HG03469 (cell line): ENCODE measurements around the gene ANKRD1.
"Not testable (repeated sequence)": the region's sequence is repeated elsewhere in the genome, so short reads cannot be mapped to it uniquely, and the experiment has no call there.

Experiments used
- ATAC-seq: cut with Tn5 transposase; IDR thresholded peaks from one replicate; pipeline ENCODE4 v1.9.1; 2021; ENCODE audit warnings: mild to moderate bottlenecking, moderate library complexity, moderate number of reproducible peaks; ENCODE audit not compliant: unreplicated experiment

The ANKRD1 gene

DNA sequence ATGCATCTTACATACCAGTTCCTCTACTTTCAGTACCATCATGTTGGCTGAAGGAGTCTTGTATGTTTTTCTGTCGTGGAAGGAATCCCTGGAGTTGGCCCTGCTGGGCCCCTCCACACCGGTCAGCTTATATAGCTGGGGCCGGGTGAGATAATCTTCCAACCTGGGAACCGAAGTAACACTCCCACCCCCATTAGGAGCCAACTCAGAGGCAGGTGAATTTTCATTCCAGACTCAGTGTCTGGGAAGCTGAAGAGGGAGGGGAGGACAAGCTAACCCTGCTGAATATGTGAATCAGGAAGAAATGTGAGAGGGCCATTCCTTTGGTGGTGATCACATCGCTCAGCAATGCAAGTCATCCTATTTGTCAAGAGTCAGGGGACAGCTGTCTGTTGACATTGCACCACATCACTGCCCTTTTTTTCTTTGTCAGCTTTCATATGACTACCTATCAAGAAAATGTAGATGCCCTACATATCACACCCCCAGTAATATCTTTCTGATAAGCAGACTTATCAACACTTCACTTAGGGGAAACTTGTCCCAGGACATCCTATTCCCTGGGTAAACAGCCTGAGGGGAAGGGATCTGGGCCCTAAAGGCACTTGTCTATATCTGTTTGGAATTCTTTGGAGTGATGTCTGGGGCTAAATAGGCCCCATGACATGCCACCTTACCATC lies at the start of gene ANKRD1:
Gene ANKRD1, minus strand, starts transcription at position 102 of the 681 bp plus-strand sequence. Its CDS starts 60 bp downstream, at position 42.
- no peak for ATAC-seq

DNA sequence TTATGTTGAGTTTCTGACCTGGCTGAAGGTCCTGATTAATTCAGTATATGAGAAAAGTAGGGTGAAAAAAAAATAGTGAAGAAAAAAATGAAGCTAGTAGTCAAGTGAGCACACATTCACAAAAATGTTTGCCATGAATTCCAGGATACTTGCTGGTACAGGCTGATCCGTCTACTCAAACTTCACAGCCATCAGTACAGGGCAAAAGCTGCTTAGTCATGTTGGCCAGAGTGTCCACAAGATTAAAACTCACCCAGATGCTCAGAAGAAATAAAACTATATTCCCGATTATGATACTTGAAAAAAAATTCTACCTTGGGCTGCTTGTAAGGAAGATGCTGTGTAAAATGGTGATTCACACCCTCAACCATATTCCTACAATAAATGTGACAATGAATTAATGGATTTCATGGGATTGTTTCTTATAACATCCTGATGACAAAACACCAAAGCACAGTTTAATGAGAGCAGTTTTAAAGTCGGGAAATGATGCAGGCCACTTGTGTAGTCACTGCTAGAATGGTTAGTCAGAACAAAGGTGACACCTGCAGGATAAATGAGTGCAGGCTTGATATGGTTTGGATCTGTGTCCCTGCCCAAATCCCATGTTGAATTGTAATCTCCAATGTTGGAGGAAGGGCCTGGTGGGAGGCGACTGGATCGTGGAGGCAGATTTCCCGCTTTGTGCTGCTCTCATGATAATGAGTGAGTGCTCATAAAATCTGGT lies 49.2 kb upstream of the ANKRD1 start:
- no peak for ATAC-seq

DNA sequence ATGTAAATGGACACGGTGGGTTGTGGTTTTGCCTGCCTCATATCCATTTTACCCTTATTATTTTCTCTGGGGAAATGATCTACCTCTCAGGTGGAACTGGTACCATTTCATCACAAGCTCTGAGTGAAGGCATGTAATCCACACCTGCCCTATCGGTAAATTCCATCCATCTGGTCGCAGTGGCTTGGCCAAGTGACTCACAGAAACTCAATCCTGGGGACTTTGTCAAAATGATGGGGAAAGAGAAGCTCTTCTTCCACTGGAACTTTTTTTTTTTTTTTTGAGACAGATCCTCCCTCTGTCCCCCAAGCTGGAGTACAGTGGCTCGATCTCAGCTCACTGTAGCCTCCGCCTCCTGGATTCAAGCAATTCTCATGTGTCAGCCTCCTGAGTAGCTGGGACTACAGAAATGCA lies 48.2 kb upstream of the ANKRD1 start:
- no peak for ATAC-seq

DNA sequence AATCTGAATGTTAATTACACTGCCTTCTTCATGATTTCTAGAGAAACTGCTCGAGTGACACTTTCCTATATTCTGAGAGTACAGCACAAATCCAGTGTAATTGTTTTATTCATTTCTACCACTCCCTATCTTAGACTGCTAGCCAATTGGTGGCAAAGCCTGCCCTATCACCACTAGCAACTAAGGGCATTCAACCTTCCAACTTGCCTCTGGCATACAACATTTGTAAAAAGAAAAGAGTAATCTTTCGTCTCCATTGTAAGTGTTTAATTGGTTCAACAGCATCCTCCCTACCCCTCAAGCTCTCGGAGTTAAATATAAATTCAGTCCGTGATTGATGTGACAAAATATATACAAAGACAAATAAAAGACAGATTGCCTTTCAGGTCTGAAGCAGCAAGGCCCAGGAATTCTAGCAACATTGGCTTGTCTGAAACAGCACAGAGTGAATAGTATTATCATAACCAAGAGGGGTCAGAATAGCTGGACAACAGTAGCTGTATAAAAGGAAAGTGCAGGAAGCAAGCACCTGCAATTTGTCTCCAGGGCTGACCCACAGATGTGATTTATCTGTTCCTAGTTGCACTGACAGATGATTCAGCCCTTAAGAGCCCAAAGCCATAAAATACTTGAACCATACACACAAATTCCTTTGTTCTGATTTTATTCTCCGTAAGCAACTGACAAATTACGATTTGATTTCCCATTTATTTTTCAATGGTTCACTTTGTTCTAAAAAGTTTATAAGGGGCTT lies 47.6 kb upstream of the ANKRD1 start:
- ATAC-seq: no peak

DNA sequence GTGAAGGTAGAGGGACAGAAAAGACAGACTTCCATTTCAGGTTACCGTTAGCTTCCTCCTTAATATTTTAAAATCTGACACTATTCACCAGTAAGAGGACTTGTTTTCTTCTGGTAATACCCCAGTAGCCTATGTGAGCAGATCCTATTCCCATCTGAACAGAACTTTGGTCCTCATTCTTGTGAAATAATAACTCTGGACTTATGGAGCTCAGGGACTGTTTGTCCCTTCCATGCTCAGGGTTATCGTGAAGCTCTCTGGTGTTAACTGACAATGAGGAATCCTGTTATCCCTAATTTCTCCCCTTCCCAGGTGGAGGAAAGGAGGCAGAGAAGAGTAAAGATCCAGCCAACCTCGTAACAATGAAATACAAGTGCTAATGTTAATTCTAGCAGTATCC lies 47.0 kb upstream of the ANKRD1 start:
- no peak for ATAC-seq

DNA sequence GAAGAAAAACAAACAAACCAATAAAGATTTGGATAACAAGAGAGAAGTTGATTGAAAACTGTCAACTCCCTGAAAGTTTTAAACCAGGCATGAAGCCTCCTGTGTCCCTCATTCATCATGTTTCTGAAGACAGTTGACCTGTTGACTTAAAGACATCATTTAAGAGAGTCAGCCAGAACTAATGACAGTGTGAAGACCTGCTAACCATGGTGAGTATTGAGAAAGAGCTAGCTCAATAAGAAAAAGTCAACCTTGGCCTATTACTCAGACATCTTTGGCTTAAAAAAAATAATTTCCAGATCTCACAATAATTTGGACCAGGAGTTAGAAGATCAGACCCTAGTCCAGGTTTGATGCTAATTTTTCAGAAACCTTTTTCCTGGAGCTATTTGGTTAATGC lies 45.3 kb upstream of the ANKRD1 start:
- no peak for ATAC-seq

DNA sequence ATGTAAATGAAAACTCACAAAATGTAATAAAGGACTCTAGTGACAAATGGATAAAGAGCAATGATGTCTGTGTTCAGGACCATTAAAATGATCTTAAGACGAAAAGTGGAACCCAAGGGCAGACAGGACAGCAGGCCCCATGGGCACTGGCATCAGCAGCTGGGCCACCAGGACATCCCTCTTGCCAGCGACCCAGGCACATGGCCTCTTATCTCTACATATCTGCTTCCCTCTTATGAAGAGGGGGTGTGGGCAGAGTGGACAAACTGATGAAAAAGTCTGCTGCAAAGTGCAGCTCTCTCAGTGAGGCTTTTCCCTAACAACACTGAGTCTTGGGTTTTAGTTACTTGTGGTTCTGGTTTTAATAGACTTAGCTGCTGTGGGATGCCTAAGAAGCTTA lies 44.8 kb upstream of the ANKRD1 start:
- no peak for ATAC-seq

DNA sequence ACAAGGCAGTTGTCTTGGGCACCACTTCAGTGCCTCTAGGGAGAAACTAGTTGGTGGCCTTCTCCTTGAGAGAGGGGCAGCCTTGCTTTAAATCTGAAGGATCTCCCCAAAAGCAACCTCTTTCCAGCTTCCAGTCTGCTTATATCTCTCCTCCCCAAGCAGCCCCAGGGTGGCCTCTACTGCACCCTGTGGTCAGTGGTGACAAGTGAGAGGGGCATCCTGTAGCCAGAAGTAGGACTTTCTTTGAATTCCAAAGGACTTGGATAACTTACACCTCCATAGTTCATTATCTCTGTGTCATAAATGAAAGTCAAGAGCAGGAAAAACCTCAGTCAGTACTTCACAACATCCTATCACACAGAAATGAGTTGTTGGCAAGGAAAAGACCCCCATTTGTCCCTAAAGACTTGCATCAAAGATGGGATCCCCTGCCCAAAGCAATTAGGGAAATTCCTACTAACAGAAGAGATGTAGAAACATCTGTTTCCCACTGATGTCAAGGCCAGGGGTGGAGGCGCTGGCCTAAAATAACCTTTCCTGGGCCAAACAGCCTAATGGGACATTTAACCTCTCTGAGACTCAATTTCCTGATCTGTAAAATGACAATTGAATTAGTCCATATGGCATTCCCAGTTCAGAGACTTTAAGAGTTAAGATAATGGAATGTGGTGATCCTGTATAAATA lies 44.0 kb upstream of the ANKRD1 start:
- ATAC-seq: no peak

DNA sequence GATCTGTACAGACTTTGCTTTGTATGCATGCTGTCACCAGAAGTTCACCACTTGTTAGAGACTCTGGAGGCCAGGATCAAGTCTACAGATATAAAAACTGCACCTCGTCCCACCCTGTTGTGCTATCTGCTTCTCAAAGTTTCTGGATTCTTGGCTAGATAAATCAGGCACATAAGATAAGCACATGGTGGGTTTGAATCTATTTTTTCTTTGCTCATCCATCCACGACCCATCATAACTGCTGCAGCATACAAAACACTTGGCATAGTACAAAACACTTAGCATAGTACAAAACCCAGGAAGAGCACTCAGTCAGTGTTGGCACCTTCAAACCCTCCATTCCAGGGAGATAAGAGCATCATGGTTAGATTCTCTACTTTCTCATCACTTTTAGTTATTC lies 42.4 kb upstream of the ANKRD1 start:
- ATAC-seq: no peak

DNA sequence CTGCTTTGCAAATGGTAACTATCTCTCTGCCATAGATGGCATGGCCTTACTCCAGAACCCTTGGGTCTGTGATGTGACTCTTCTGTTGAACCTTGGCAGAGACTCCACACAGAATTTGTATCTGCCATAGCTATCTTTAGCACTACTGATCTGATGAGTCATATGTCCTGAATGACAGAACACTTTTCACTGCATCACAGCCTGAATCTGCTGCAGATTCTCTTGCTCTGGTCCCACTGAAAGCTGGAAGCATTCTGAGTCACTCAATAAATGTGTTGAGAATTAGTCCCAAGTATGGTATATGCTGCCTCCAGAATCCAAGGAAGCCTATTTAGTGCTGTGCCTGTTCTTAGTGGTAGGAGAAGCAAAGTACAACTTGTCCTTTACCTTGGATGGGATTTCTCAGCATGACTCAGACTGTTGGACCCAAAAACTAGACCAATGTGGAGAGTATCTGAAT lies 39.5 kb upstream of the ANKRD1 start:
- ATAC-seq: peak; percentile 71

DNA sequence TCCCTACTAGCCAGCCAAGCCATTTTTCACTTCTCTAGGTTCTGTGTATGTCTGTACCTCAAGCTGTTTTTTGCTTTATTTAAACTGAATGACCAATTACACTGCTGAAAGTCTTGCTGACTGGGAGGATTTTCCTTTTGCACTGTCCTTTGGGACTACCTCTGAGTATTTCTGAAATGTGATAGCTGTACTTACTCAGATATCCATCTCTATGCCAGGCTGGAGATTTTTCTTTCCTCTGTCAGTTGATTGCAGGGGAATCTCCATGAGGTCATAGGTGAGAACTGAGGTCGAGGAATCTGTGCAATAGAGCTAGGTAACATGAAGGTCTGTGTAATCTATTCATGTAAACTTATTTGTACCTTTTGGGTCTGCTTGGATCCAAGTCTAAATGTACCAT lies 38.9 kb upstream of the ANKRD1 start:
- no peak for ATAC-seq

DNA sequence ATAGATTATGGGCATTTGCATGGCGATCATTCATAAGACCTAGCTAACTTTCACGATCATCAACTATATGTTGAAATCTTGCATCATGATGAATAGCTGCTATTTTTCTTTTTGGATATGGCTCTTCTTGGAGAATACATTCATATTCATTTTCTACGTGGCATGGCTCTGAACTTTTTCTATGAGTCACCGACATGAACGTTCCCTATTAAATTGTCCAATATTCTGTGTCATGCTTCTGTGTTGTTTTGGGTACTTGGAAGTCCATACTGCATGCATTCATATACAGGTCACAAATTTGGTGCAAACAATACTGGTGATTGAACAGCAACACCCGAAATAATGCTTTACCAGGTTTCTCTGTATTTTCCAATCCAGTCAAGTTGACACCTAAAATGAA lies 37.9 kb upstream of the ANKRD1 start:
- ATAC-seq: no peak

DNA sequence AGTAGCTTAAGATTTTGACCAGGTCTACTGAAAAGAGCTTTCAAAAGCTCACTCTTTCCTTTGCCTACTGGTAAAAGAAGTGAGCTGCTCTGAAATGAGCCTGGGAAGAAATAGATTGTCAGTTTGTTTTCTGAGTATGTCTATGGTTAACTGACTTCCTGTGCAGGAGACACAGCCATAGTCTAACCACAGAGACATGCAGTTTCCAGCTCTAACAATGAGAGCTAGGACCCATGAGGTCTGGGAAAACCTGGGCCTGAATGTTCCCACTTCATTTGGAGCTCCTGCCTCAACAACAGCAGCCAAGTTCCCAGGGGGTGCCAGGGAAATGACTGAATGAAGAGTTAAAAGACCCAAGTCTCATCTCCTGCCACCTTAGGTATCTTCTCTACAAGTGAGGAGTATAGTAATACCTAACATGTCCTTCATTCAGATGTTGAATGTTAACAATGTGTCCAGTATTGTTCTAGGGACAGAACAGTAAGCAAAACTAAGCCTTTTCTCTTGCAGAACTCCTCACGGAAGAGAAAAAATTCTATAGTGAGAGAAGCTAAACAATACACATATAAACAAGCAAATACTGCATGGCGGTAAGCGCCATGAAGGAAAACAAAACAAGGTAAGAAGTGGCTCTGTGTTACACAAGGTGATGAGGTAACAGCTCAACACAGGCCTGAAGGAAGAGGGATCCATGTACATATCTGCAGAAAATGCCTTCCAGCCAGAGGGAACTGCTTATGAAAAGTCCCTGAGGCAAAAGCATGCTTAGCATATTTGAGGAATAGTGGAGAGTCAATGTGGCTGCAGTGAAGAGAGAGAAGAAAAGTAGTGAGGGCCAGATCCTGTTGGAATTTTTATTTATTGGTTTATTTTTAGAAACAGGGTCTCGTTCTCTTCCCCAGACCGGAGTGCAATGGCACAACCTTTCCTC lies 26.4 kb upstream of the ANKRD1 start:
- ATAC-seq: no peak

DNA sequence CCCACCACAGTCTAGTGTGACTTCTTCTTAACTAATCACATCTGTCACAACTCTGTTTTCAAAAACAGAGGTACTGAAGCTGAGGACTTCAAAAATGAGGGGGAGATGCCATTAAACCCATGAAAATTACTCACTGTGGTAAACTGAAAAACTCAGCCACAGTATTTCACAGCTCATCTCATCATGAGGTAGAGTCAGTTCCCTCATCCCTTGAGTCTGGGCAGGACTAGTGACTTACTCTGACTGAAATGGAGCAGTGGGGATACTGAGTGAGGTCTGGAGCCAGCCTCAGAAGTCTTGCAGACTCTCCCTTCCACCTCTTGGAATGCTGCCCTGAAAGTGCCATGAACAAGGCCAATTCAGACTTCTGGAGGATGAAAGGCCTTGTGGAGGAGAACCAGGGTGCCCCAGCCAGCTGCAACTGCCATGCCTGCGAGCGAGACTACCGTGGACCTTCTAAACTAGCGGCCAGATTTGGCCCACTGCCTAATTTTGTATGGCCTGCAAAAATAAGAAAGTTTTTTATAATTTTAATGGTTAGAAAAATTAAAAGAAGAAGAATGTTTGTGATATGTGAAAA lies 24.7 kb upstream of the ANKRD1 start:
- no peak for ATAC-seq

DNA sequence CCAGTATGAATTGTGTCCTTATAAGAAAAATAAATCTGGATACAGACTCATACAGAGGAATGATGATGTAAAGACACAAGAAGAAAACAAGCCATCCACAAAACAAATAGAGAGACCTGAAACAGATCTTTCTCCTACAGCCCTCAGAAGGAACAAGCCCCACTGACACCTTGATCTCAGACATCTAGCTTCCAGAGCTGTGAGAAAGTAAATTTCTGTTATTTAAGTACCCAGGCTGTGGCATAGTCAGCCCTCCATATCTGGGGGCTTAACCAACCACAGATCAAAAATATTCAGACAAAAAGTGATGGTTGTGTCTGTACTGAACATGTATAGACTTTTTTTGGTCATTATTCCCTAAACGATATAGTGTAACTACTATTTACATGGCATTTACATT lies 23.9 kb upstream of the ANKRD1 start:
- ATAC-seq: no peak

DNA sequence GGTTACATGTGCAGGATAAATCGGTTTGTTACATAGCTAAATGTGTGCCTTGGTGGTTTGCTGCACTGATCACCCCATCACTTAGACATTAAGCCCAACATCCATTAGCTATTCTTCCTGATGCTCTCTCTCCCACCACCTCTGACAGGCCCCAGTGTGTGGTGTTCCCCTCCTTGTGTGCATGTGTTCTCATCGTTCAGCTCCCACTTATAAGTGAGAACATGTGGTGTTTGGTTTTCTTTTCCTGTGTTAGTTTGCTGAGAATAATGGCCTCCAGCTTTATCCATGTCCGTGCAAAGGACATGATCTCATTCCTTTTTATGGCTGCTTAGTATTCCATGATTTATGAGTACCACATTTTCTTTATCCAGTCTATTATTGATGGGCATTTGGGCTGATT lies 22.1 kb upstream of the ANKRD1 start:
- not testable (repeated sequence) for ATAC-seq

DNA sequence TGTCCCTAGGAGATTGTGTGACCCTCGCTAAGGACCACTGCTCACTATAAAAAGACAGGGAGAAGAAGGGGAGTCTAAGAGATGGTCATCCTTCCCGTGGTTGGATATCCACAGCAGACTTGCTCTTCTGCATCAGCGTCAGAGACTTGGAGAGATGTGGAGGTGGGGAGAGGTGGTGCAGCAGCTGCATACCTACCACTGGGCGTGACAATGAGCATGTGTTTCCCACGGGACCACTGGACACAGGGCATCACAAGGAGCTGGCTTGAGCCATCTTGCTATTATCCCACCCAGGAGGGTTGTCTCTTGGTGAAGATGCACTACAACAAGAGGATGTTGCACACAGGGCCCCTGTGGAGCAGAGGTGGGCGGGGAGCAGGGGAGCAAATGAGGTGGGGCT lies 18.8 kb upstream of the ANKRD1 start:
- ATAC-seq: no peak

DNA sequence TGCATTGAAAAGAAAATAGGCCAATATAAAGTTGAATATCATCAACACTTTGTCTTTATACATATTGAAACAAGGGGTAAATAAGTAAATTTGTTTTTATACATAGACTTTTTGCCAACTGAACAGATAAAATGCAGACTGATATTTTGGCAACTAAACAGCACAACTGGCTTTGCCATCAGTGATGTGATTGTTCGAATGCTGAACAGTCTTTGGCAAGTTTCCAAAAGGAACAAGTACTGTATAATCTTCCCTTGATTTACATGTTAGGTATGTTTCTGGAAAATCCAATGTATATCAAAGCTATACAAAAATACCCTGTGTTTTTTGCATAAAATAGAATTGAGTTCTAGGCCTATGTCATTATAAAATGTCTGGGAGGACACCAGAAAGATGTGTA lies 18.2 kb upstream of the ANKRD1 start:
- ATAC-seq: no peak

DNA sequence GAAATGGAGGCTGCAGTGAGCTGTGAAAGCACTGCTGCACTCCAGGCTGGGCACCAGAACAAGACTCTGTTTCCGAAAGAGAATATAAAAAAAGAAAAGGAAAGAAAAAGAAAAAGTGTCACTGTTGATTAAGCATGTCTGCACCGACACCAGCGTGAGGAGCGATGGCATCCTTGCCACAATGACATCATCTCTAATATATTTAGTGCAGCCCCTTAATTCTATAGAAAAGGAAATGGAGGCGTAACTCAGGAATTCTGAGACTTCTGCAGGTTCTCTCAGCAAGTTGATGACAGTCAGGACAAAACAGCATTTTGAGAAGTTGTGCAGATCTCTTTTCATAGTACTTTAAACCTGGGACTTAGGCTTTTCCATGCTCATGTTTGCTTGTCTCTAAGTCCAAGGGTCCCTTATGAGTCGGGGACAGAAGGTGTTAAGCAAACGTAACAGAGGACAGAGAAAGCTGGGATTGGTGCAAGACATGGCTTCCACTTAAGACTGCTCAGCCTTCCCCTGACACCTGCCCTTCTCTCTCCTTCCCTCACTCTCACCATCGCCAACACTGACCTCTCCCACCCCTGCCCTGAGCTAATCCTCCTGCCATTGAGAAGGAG lies 16.9 kb upstream of the ANKRD1 start:
- ATAC-seq: no peak
